Epidermal melanocyte (primary cell): ENCODE data around the gene ZNF415.
"Not testable (repeated sequence)": the region's sequence is repeated elsewhere in the genome, so short reads cannot be mapped to it uniquely, and the experiment has no call there.

ENCODE experiments used
- DNase-seq: peaks from one replicate; pipeline ENCODE4 v3.0.0; 2011; ENCODE audit warnings: low spot score; ENCODE audit not compliant: insufficient read length

Gene ZNF415

DNA sequence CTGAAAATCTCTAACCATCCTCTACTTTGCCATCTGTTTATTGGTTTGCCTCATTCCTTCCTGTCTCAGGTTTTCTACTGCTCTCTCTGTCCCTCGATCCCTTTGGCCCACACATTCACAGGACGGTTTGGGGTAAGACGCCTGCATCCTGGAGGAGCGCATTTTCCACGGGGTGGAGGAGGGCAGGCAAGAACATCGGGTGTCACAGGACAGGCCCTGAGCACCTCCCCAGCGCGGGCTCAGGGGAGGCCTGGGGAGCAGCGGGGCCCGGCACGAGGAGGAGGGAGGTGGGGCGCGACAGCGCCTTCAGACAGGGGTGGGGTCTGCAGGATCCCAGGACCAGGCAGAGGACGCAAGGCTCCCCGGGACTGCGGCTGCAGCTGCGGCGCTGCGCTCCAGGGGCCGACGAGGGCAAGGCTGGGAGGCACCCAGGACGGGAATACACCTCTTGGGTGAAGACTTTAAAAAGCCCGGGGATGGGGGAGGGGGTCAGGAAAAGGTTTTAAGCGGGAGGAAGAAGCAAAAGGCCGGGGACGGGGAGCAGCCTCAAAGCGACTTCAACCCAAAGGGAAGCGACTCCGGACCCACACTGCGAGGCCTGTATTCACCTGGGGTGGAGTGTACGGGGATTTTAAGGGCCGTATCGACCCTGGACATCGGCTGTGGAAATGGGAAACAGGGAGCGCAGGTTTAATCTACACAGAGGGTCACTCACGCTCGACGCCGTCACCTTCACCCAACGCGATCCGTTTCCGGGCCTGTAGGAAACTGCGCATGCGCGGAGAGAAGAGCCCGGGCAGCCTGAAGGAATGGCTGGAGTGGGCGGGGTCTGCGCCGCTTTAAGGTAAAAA, at the start of gene ZNF415:
Gene ZNF415, minus strand, starts transcription at position 770 of the 851 bp plus-strand sequence. CDS start 10,234 bp downstream, outside the sequence.
- peak; percentile 56 for DNase-seq

DNA sequence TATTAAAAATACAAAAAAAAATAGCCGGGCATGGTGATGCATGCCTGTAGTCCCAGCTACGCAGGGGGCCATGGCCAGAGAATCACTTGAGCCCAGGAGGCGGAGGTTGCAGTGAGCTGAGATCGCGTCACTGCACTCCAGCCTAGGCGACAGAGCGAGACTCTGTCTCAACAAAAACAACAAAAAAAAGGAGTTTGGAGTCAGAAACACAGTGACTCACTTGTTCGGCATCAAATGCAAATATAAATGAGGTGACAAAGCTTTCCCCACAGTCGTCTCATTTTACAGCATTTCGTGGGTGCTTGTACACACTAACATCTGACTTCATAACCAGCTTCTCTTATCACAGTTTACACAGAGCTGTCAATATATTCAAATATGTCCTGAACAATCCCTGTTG, 49.5 kb upstream of the ZNF415 start:
- DNase-seq = no peak

DNA sequence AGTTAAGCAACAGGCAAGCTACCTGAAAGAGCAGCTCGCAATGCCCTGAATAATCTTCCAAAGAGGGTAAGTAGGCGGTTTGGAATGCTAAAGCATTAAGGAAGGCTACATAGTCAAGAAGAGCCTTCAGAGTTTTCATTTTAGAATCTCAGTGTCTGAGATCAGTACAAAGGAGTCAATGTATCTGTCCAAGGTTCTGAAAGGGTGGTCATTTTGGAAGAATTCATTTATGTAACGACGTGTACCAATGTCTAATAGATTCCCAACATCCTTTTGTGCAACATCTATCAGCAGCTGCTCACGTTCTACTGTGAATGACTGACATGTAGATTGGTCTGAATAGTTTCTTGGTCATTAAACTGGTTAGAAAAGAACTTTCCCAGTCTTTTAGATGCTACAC, 45.3 kb upstream of the ZNF415 start:
- no peak for DNase-seq

DNA sequence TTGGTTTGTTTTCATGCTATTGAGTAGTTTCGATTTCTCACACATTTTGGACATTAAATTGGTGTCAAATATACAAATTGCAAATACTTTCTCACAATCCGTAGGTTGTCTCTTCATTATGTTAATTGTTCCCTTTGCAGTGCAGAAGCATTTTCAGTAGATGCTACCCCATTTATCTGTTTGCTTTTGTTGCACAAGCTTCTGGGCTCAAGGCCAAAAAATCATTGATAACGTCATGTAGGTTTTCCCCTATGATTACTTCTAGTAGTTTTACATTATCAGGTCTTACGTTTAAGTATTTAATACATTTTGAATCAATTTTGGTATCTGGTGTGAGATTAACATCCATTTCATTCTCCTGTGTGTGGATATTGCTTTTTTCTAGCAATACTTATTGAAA, 40.2 kb upstream of the ZNF415 start:
- DNase-seq = no peak

DNA sequence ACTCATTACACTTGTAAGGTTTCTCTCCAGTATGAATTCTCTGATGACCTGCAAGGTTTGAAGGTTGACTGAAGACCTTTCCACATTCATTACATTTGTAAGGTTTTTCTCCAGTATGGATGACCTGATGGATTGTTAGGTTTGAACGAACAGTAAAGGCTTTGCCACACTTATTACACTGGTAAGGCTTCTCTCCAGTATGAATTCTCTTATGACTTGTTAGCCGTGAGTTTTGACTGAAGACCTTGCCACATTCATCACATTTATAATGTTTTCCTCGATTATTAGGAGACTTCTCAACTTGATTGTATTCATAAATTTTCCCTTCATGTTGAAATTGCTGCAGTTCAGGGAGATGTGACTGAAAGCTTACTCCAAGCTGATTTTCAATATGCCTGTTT, 33.0 kb upstream of the ZNF415 start:
- no peak for DNase-seq

DNA sequence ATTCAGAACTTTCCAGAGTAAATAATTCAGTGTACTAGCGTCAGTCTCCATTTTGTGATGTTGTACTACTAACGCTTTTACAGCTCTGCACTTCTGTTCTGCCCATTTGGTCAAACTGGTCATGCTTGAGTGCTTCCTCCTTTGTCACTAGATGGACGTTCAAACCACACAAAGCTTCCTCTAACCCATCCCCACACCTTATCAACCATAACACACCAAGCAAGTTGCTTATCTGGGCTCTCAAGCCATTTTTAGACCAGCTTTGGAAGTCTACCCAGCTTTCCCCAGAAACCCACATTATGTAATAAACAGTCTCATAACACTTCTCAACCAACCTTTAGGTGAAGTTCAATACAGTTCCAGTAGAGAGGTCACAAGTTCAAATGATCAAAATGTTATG, 28.4 kb upstream of the ZNF415 start:
- DNase-seq = no peak

DNA sequence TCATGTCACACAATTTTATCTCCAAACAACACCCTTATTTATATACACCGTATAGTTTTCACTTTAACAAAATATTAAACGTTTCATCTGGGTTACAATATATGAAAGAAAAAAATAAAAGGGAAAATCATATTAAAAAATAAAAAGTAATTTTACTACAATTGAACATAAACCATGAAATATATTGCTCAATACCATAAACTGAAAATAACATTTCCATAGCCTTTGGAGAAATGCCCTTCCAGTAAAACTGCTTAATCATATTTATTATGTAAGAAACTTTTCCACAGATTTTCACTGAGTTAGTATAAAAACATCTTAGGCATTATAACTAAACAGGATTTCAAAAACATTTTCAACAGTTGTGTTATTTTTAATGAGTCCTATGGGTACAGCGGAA, 27.6 kb upstream of the ZNF415 start:
- DNase-seq = no peak

DNA sequence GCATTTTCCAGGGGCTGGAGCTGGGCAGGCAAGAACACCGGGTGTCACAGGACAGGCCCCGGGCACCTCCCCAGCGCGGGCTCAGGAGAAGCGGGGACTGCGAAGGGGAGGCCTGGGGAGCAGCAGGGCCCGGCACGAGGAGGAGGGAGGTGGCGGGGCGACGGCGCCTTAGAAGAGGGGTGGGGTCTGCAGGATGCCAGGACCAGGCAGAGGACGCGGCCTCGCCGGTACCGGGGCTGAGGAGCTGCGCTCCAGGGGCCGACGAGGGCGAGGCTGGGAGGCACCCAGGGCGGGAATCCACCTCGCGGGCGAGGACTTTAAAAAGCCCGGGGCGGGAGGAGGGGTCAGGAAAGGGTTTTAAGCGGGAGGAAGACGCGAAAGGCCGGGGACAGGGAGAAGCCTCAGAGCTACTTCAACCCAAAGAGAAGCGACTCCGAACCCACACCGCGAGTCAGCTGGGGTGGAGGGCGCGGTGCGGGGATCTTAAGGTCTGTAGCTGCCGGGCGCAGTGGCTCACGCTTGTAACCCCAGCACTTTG, 25.5 kb upstream of the ZNF415 start:
- no peak for DNase-seq

DNA sequence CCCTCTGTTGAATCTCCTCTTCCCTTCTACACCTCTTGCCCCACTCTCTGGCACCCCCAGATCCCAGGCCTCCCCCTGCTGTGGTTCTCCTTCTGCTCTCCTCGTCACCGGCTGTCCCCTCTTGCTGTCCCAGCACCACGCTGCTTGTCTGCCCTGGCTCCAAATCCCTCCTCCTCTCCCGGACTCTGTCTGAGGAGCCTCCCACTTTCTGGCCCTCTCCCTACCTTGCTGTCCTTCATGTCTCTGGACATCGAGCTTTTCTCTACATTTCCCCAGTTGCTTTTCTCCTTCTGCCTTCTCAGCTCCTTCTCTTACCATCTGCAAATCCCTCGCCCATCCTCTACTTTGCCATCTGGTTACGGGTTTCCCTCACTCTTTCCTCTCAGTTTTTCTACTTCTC, 24.9 kb upstream of the ZNF415 start:
- no peak for DNase-seq

DNA sequence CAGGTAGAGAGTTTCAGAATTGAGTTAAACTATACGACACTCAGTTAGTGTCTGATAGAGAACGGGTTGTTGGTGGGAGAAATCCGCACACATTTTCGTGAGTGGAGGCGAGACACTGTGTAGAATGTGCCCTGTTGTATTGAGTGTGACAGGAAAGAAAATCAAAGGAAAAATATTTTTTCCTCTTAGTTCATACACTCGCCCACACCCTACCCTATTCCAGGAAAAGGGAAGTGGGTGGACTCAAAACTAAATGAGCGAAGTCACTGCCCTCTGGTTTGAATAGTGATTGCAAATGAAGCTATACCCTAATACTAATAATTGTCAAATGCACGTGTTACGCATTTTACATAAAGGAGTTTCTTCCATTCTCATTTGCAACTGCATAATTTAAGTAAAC, 24.1 kb upstream of the ZNF415 start:
- no peak for DNase-seq

DNA sequence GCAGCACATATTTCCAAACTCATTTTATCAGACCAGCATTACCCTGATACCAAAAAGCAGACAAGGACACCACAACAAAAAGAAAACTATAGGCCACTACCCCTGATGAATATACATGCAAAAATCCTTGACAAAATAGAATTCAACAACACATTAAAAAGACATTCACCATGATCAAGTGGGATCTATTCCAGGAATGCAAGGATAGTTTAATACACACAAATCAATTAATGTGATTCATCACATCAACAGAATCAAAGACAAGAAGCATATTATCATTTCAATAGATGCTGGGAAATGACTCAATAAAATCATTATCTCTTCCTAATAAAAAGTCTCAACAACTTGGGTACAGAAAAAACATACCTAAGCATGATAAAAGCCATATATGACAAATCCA, 14.9 kb upstream of the ZNF415 start:
- no peak for DNase-seq

DNA sequence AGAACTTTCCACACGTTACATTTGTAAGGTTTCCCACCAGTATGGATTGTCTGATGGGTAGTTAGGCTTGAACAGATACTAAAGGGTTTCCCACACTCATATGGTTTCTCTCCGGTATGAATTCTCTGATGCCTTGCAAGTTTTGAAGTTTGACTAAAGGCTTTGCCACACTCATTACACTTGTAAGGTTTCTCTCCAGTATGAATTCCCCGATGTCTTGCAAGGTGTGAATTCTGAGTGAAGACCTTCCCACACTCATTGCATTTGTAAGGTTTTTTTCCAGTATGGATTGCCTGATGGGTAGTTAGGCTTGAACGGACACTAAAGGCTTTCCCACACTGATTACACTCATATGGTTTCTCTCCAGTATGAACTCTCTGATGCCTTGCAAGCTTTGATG, 7.6 kb upstream of the ZNF415 start:
- no peak for DNase-seq

DNA sequence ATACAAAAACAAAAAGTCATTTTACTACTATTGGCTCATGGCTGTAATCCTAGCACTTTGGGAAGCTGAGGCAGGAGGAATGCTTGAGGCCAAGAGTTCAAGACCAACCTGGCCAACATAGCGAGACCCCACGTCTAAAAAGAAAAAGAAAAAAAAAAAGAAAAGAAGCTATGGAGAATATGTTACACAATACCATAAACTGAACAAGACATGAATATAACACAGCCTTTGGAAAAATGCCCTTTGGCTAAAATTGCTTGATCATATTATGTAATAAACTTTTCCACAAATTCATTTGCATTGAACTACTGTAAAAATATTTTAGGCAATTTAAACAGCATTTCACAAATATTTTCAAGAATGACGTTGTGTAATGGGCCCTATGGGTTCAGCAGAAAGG, 3.7 kb upstream of the ZNF415 start:
- DNase-seq = no peak

DNA sequence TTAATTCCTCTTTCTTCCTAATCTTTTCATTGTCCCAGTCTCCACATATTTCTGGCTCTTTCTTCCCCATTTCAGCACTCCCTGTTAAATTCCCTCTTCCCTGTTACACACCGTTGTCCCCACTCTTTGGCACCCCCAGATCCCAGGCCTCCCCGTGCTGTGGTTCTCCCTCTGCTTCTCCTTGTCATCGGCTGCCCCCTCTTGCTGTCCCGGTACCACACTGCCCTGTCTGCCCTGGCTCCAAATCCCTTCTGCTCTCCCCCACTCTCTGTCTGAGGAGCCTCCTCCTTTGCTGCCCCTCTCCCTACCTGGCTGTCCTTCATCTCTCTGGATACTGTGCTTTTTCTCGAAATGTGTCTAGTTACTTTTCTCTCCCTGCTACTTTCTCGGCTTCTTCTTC, 983 bp downstream of the ZNF415 start:
- DNase-seq = no peak

DNA sequence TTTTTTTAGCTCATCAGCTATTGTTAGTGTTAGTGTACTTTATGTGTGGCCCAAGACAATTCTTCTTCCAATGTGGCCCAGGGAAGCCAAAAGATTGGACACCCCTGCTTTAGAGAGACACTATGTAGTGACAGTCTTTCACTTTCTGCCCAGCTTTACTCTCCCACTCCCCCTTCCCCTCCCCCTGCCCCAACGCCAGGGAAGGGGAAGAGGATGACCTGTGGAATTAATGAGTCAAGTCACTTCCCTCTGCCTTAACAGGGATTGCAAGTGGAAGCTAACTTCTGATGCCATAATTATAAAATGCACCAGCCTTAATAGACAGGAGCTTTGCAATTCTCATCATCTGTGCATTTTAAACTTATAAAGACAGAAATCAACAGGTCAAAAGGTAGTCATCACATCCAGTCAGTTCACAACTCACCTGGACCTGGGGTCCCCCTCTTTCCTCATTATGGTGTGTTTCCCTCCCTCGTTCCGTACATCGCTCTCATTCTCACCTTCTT, 1.6 kb downstream of the ZNF415 start:
- no peak for DNase-seq

DNA sequence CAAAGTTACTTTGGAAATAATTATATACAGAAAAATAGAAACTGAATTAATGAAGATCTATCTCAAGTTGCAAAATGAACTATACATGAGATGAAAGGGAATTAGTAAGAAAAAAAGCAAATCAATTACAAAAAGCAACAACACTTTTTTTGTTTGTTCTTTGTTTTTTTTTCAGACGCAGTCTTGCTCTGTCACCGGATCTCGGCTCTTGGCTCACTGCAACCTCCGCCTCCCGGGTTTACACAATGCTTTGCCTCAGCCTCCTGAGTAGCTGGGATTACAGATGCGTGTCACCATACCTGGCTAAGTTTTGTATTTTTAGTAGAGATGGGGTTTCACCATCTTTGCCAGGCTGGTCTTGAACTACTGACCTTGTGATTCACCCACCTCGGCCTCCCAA, 2.2 kb downstream of the ZNF415 start:
- DNase-seq = no peak

DNA sequence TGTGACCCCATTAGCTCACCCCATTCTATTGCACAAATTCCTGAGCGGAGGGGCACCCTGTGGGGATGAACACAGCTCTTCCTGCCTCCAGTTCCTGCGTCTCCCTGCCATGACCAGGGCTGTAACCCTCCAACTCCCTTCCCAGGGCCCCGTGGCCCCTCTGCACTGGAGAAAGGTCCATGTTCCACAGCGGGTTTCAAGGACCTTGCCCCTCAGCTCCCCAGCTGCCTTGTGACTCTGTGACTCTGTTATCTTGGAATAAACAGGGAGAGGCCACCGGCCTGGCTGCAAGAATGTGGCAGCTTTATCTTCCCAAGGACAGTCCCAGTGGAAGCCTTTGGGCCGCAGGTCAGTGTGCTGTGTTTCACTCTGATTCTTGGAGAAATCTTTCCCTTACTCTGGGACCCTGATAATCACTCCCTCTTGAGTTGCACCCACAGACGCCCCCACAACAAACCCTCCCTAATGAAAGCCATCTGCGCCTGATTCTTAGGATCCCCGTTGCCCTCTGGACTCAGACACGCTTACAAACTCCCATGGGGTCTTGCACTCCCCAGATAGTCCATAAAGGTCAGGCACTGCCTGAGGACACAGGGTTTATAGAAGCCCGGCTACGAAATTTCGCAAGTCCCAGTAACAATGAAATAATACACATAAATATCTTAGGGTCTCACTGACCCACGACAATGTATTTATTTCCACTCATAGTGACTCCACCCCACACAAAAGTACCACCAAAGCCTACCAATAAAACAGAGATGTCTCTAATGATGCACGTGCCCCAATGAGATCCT, 5.8 kb downstream of the ZNF415 start:
- DNase-seq = not testable (repeated sequence)

DNA sequence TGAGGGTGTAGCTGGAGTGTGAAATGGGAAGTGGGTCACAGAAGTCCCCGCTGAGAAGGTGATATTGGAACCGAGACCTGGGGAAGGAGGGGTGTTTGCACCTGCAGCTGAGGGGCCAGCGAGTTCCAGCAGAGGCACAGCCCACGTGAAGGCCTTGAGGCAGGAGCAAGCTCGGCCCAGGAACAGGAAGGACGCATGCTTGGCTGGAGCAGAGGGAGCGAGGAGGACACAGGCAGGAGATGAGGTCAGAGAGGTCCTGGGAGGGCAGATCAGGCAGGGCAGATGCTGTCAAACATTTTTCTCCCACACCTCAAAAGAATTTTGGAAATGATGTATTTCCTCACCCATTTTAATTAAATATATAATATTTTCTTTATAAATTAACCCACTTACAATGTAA, 9.3 kb downstream of the ZNF415 start:
- no peak for DNase-seq

DNA sequence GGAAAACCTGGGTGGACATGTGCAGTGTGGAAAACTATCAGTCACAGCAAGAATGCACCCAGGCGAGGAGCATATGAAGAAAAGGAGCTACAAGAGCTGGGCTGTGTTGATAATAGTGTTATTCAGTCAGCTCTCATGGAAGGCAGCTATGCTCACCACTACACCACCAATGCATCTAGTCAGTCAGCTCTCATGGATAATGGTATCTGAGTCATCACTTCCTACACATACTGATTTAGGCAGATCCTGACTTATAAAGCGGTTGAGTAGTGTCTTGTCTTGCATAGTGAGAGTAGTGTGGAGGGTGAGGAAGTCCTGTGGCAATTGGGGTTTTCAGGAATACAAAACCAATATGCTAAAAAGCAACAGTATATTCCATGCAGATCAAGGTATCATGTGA, 20.4 kb downstream of the ZNF415 start:
- no peak for DNase-seq

DNA sequence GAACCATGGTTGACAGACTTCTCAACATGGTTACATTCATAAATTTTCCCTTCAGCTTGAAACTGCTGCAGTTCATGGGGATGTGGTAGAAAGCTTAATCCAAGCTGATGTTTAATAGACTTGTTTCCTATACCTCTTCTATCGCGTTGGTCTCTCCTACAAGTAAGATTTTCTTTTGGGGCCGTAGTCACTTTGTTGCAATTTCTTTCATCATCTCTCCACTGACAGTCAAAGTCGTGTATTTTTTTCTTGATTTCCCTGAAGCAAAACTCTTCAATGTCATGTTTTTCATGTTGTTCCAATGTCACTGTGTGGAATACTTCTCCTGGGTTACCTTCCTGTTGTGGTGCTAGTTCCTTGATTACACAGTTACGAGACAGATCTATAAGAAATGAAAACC, 23.2 kb downstream of the ZNF415 start:
- DNase-seq = no peak

DNA sequence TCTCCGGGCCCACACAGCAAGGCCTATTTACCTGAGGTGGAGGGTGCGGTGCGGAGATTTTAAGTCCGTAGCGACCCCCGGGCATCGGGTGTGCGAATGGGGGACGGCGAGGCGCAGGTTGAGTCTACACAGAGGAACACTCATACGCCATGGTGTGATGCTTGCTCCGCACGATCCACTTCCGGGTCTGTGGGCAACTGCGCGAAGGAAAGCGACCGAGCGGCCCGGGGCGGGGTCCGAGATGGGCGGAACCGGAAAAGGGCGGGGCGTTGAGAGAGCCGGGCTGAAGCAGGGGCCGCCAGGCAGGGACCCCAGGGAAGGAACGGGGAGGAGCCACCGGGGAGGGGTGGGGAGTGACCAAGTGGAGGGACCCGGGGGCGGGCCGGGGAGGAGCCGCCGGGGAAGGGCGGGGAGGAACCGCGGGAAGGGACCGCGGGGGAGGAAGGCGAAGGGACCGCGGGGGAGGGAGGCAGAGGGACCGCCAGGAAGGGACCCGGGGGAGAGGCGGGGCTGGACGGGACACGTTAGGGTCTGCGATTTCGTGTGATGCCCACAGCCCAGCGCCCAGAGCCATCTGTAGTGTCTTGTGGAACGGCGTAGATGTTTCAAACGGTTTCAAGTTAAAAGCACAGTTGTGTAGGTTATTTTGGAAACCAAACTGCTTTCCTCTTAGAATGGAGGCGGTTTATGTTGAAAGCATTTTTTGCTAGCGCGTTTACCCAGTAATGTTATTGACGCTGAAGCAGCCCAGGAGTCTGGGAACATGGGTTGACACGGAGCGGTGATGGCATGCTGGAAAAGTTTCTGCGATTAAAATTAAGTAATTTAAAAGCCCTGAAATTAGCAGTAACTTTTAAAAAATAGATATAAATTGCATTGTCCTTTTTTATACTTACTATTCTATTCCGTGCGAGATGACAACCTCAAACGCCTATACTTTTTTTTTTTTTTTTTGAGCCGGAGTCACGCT, 29.2 kb downstream of the ZNF415 start, which contains the start of gene ZNF160:
Gene ZNF160, minus strand, starts transcription at position 189 of the 970 bp plus-strand sequence. CDS start 17,146 bp downstream, outside the sequence.
- DNase-seq = peak; percentile 96
